ENCODE results near the gene PTPRN2. TPM values are rescaled to one million over a fixed set of nuclear protein-coding genes. Genes with fewer than 3 reads are reported as not detected.

The PTPRN2 gene
- total and polyA plus RNA-seq, 2 donors (not counting 3 experiments of a cell fraction or from before 2014, with no cell fraction given), result 0.62 to 0.88 TPM

- POLR2A ChIA-PET, result no interaction called here
These were observed 1093.0 kb downstream of the PTPRN2 start for GRCh38 chr7:157494506-157495176.

More at GRCh38 chr7:157494506-157495176, 1093.0 kb downstream of the PTPRN2 start:
- no peak overlapping the region for H3K9ac ChIP-seq (replicated peaks; ENCODE audit: extremely low read depth, insufficient read depth, low read length)
- no peak overlapping the region for H3K27ac ChIP-seq (ENCODE audit: insufficient read depth, low read depth, low read length)
- TF ChIP-seq MYC (IDR thresholded peaks at IDR 0.05; ENCODE audit: low read depth, low read length) (no peak), MAX (IDR thresholded peaks at IDR 0.05; ENCODE audit: insufficient read depth, insufficient read length) (no peak), EZH2 (IDR thresholded peaks at IDR 0.05; ENCODE audit: borderline replicate concordance, low read depth, low read length, severe bottlenecking) (no peak), GATA2 (IDR thresholded peaks at IDR 0.05; ENCODE audit: insufficient read depth, insufficient read length, low read depth, low read length) (no peak), POLR2A (IDR thresholded peaks at IDR 0.05; ENCODE audit: low read depth, low read length) (no peak), POLR2AphosphoS5 (IDR thresholded peaks at IDR 0.05; ENCODE audit: insufficient read depth, low read depth, low read length) (no peak), FOS (IDR thresholded peaks at IDR 0.05; ENCODE audit: borderline replicate concordance, insufficient read depth, low read length) (no peak), JUN (IDR thresholded peaks at IDR 0.05; ENCODE audit: borderline replicate concordance, insufficient read depth, insufficient read length, low read depth) (no peak)
- TF ChIP-seq, protein P1, sequence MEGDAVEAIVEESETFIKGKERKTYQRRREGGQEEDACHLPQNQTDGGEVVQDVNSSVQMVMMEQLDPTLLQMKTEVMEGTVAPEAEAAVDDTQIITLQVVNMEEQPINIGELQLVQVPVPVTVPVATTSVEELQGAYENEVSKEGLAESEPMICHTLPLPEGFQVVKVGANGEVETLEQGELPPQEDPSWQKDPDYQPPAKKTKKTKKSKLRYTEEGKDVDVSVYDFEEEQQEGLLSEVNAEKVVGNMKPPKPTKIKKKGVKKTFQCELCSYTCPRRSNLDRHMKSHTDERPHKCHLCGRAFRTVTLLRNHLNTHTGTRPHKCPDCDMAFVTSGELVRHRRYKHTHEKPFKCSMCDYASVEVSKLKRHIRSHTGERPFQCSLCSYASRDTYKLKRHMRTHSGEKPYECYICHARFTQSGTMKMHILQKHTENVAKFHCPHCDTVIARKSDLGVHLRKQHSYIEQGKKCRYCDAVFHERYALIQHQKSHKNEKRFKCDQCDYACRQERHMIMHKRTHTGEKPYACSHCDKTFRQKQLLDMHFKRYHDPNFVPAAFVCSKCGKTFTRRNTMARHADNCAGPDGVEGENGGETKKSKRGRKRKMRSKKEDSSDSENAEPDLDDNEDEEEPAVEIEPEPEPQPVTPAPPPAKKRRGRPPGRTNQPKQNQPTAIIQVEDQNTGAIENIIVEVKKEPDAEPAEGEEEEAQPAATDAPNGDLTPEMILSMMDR (IDR thresholded peaks at IDR 0.05; ENCODE audit: extremely low read depth in 1 of 2, insufficient read depth in 1 of 2, low read depth in 1 of 2, low read length in 2 of 2), result no peak
- no peaks in the 10 kb centered on the region for H3K27me3 ChIP-seq (ENCODE audit: control insufficient read depth in 2 of 2, insufficient read depth in 2 of 2, low read length in 2 of 2)
- FAIRE-seq (no peak), DNase-seq (ENCODE audit: low read depth, low spot score) (no peak)
- H3K4me2 ChIP-seq (ENCODE audit: insufficient read depth, low read length), result no peak overlapping the region
- H3K9me1 ChIP-seq (replicated peaks; ENCODE audit: control insufficient read depth, extremely low read depth, insufficient read depth, low read length), result no peaks in the 10 kb centered on the region
- no peaks in the 10 kb centered on the region for H3K9me3 ChIP-seq (replicated peaks; ENCODE audit: control insufficient read depth, insufficient read depth, low read length)
- intact Hi-C loops (cut with micrococcal nuclease) (no loop called here), dilution Hi-C loops (cut with MboI; ENCODE audit: extremely low pct_ligation_motif_present, low sequenced_read_pairs) (no loop called here)
- no peaks in the 10 kb centered on the region for H4K20me1 ChIP-seq (replicated peaks; ENCODE audit: control insufficient read depth, extremely low read depth, insufficient read depth, low read length)
- no peaks in the 10 kb centered on the region for H3K36me3 ChIP-seq (ENCODE audit: control insufficient read depth in 2 of 2, extremely low read depth in 1 of 2, insufficient read depth in 2 of 2, low read length in 2 of 2)
- no TSS peak for BruUV-seq (replicated peaks)
- no peak overlapping the region for H3K4me3 ChIP-seq (replicated peaks in 1 of 3; ENCODE audit: insufficient read depth in 1 of 3, low read depth in 1 of 3, low read length in 3 of 3)
- H2AFZ ChIP-seq (ENCODE audit: low read depth, low read length), result no peak overlapping the region
- CTCF ChIA-PET, result no interaction called here
- no peaks in the 10 kb centered on the region for H3K79me2 ChIP-seq (ENCODE audit: control insufficient read depth, insufficient read depth, low read length)
- no peaks in the 10 kb centered on the region for H3K4me1 ChIP-seq (ENCODE audit: control insufficient read depth, extremely low read depth, insufficient read depth, low read length)

Measured in endothelial cell of umbilical vein (primary cell).